Measurements from ENCODE around the gene PSME1.

DNA sequence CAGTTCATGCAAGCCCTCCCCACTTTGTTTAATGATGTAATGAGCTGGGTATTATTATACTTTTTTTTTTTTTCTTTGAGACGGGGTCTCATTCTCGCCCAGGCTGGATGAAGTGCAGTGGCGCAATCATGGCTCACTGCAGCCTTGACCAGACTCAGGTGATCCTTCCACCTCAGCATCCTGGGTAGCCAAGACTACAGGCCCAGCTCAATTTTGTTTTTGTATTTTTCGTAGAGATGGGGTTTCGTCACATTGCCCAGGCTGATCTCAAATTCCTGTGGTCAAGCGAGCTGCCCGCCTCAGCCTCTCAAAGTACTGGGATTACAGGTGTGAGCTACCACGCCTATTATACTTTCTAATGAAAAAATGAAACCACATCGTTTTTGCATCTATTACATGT, 25.9 kb upstream of the PSME1 start:
- TF ChIP-seq, protein P1, sequence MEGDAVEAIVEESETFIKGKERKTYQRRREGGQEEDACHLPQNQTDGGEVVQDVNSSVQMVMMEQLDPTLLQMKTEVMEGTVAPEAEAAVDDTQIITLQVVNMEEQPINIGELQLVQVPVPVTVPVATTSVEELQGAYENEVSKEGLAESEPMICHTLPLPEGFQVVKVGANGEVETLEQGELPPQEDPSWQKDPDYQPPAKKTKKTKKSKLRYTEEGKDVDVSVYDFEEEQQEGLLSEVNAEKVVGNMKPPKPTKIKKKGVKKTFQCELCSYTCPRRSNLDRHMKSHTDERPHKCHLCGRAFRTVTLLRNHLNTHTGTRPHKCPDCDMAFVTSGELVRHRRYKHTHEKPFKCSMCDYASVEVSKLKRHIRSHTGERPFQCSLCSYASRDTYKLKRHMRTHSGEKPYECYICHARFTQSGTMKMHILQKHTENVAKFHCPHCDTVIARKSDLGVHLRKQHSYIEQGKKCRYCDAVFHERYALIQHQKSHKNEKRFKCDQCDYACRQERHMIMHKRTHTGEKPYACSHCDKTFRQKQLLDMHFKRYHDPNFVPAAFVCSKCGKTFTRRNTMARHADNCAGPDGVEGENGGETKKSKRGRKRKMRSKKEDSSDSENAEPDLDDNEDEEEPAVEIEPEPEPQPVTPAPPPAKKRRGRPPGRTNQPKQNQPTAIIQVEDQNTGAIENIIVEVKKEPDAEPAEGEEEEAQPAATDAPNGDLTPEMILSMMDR (optimal IDR thresholded peaks at IDR 0.05 in 1 of 3, IDR thresholded peaks at IDR 0.05 in 1 of 3, conservative IDR thresholded peaks at IDR 0.05 in 1 of 3; ENCODE audit: extremely low read depth in 1 of 3, insufficient read depth in 2 of 3, low read length in 3 of 3): no peak
- no peak for TF ChIP-seq EZH2 (IDR thresholded peaks at IDR 0.05; ENCODE audit: low read length)

Data from keratinocyte (primary cell).